ENCODE measurements around the gene CRHR2. TPM values are rescaled to one million over a fixed set of nuclear protein-coding genes. Genes with fewer than 3 reads are reported as not detected.

Gene CRHR2
- total RNA-seq, 1 experiment from 2014 or later, result not detected

DNA sequence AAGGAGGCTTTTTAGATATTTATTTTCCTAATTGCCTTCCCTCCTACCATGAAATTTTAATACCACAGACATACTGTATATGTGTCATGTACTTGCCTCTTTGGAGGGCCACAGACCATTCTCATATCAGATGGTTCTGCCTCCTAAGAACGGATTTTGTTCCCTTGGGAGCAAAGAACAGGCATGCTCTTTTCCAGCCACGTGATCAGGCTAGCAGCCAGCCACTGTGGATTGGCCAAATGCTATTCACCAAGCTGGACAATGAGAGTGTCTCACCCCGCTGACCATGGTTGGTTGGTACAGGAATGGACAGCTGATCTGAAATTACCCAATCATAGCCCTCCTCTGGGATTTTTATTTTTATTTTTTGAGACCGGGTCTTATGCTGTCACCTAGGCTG, 21.5 kb upstream of the CRHR2 start:
- intact Hi-C loops (cut with micrococcal nuclease; ENCODE audit: unreplicated experiment), result no loop called here
- H3K27ac Mint-ChIP-seq (ENCODE audit: unreplicated experiment), result no peak overlapping the region
- Histone ChIP-seq H3K36me3 (ENCODE audit: control insufficient read depth, insufficient read depth, low read length) (no peaks in the 10 kb centered on the region), H3K4me1 (peaks cover 3% of the 10 kb centered on the region; the same call in 1 of the 2 replicates), H3K27me3 (replicated peaks; ENCODE audit: control insufficient read depth, insufficient read depth, low read length) (no peaks in the 10 kb centered on the region; the same call in 1 of the 2 replicates), H3K9me3 (no peaks in the 10 kb centered on the region), H3K4me3 (ENCODE audit: low read depth, low read length) (no peak overlapping the region)
- H3K36me3 Mint-ChIP-seq (ENCODE audit: insufficient read depth, unreplicated experiment), result no peaks in the 10 kb centered on the region
- ChIA-PET CTCF (no interaction called here), POLR2A (no interaction called here)
- TF ChIP-seq, protein P1, sequence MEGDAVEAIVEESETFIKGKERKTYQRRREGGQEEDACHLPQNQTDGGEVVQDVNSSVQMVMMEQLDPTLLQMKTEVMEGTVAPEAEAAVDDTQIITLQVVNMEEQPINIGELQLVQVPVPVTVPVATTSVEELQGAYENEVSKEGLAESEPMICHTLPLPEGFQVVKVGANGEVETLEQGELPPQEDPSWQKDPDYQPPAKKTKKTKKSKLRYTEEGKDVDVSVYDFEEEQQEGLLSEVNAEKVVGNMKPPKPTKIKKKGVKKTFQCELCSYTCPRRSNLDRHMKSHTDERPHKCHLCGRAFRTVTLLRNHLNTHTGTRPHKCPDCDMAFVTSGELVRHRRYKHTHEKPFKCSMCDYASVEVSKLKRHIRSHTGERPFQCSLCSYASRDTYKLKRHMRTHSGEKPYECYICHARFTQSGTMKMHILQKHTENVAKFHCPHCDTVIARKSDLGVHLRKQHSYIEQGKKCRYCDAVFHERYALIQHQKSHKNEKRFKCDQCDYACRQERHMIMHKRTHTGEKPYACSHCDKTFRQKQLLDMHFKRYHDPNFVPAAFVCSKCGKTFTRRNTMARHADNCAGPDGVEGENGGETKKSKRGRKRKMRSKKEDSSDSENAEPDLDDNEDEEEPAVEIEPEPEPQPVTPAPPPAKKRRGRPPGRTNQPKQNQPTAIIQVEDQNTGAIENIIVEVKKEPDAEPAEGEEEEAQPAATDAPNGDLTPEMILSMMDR (IDR thresholded peaks at IDR 0.05; ENCODE audit: insufficient read depth in 1 of 2, low read depth in 1 of 2, low read length in 1 of 2, severe bottlenecking in 1 of 2, unreplicated experiment in 1 of 2), result no peak
- H3K27me3 Mint-ChIP-seq (ENCODE audit: insufficient read depth, unreplicated experiment), result peaks cover 6% of the 10 kb centered on the region
- H3K9me3 Mint-ChIP-seq (ENCODE audit: unreplicated experiment), result peaks cover 8% of the 10 kb centered on the region
- BruUV-seq (replicated peaks), result no TSS peak
- H3K4me3 Mint-ChIP-seq (ENCODE audit: unreplicated experiment), result no peak overlapping the region
- no peak for DNase-seq
- peaks cover 9% of the 10 kb centered on the region for H3K4me1 Mint-ChIP-seq (ENCODE audit: low read depth, unreplicated experiment)

- peaks cover 8% of the 10 kb centered on the region for H3K9me3 Mint-ChIP-seq (ENCODE audit: unreplicated experiment)
- ChIA-PET POLR2A (no interaction called here), CTCF (no interaction called here)
- intact Hi-C loops (cut with micrococcal nuclease; ENCODE audit: unreplicated experiment), result no loop called here
- H3K4me3 Mint-ChIP-seq (ENCODE audit: unreplicated experiment), result no peak overlapping the region
- no peak for DNase-seq
- Histone ChIP-seq H3K27me3 (replicated peaks; ENCODE audit: control insufficient read depth, insufficient read depth, low read length) (no peaks in the 10 kb centered on the region; the same call in 1 of the 2 replicates), H3K9me3 (no peaks in the 10 kb centered on the region), H3K4me3 (ENCODE audit: low read depth, low read length) (no peak overlapping the region), H3K4me1 (peaks cover 3% of the 10 kb centered on the region; the same call in 1 of the 2 replicates), H3K36me3 (ENCODE audit: control insufficient read depth, insufficient read depth, low read length) (no peaks in the 10 kb centered on the region)
- TF ChIP-seq, protein P1 (IDR thresholded peaks at IDR 0.05; ENCODE audit: insufficient read depth in 1 of 2, low read depth in 1 of 2, low read length in 1 of 2, severe bottlenecking in 1 of 2, unreplicated experiment in 1 of 2), result no peak
- peaks cover 9% of the 10 kb centered on the region for H3K4me1 Mint-ChIP-seq (ENCODE audit: low read depth, unreplicated experiment)
- BruUV-seq (replicated peaks), result no TSS peak
- H3K27ac Mint-ChIP-seq (ENCODE audit: unreplicated experiment), result no peak overlapping the region
- peaks cover 6% of the 10 kb centered on the region for H3K27me3 Mint-ChIP-seq (ENCODE audit: insufficient read depth, unreplicated experiment)
- no peaks in the 10 kb centered on the region for H3K36me3 Mint-ChIP-seq (ENCODE audit: insufficient read depth, unreplicated experiment)
Measured at GRCh38 chr7:30702200-30702599, 19.9 kb upstream of the CRHR2 start.

- Histone ChIP-seq H3K27me3 (replicated peaks; ENCODE audit: control insufficient read depth, insufficient read depth, low read length) (no peaks in the 10 kb centered on the region; the same call in 1 of the 2 replicates), H3K9me3 (no peaks in the 10 kb centered on the region), H3K36me3 (ENCODE audit: control insufficient read depth, insufficient read depth, low read length) (no peaks in the 10 kb centered on the region), H3K4me1 (peaks cover 3% of the 10 kb centered on the region; the same call in 1 of the 2 replicates), H3K4me3 (ENCODE audit: low read depth, low read length) (no peak overlapping the region)
- Mint-ChIP-seq H3K27me3 (ENCODE audit: insufficient read depth, unreplicated experiment) (peaks cover 4% of the 10 kb centered on the region), H3K36me3 (ENCODE audit: insufficient read depth, unreplicated experiment) (no peaks in the 10 kb centered on the region), H3K27ac (ENCODE audit: unreplicated experiment) (no peak overlapping the region), H3K4me1 (ENCODE audit: low read depth, unreplicated experiment) (peaks cover 9% of the 10 kb centered on the region), H3K4me3 (ENCODE audit: unreplicated experiment) (no peak overlapping the region), H3K9me3 (ENCODE audit: unreplicated experiment) (peaks cover 3% of the 10 kb centered on the region)
- TF ChIP-seq, protein P1 (IDR thresholded peaks at IDR 0.05; ENCODE audit: insufficient read depth in 1 of 2, low read depth in 1 of 2, low read length in 1 of 2, severe bottlenecking in 1 of 2, unreplicated experiment in 1 of 2), result no peak
- POLR2A ChIA-PET, result no interaction called here
- intact Hi-C loops (cut with micrococcal nuclease; ENCODE audit: unreplicated experiment), result no loop called here
- CTCF ChIA-PET, result no interaction called here
- DNase-seq, result no peak
- BruUV-seq (replicated peaks), result no TSS peak
Measured at GRCh38 chr7:30700941-30701340, 18.7 kb upstream of the CRHR2 start.

Measured in Caco-2 (cell line).